K562 (cell line): ENCODE results near the gene ZNF800. TPM values are rescaled to one million over a fixed set of nuclear protein-coding genes. Genes with fewer than 3 reads are reported as not detected.

Experiments
- ARID1B ChIP-seq: fragments of 450-650 bp; IDR thresholded peaks from 2 replicates; pipeline ENCODE4 v1.6.1; 2016; ENCODE audit warnings: antibody characterized with exemption, mild to moderate bottlenecking, inconsistent platforms
- BRD4 ChIP-seq: fragments of 200-600 bp; sonication (generic); IDR thresholded peaks from 2 replicates; pipeline ENCODE4 v1.6.1; 2017; ENCODE audit warnings: inconsistent platforms
- CREB1 ChIP-seq, 2 experiments: sonication (generic) in 1 of 2; formaldehyde crosslinking in 1 of 2; IDR thresholded peaks; 2 replicates each; pipeline versions ENCODE4 v1.6.1 to v1.8.0; 2012 to 2022; ENCODE audit warnings: inconsistent platforms in 1 of 2, mild to moderate bottlenecking in 1 of 2, missing genetic modification reagents in 1 of 2, moderate library complexity in 1 of 2
- ETV1 ChIP-seq: fragments of 450-650 bp; conservative IDR thresholded peaks from 2 replicates; pipeline ENCODE4 v1.6.1; 2016; ENCODE audit warnings: missing genetic modification characterization, control low read depth, low read depth, missing compliant biosample characterization
- FOSL1 ChIP-seq: fragments of 200-800 bp; sonication (Bioruptor generic); conservative IDR thresholded peaks from 2 replicates; pipeline ENCODE4 v1.6.1; 2016; ENCODE audit warnings: missing genetic modification characterization, missing compliant biosample characterization
- KAT7 ChIP-seq: sonication (generic); formaldehyde crosslinking; IDR thresholded peaks from 2 replicates; pipeline ENCODE4 v1.8.0; 2022; ENCODE audit warnings: missing genetic modification reagents, mild to moderate bottlenecking, borderline replicate concordance
- LCOR ChIP-seq: sonication (generic); formaldehyde crosslinking; IDR thresholded peaks from 2 replicates; pipeline ENCODE4 v1.8.0; 2022; ENCODE audit warnings: mild to moderate bottlenecking, missing genetic modification reagents
- NEUROD1 ChIP-seq: fragments of 150-350 bp; IDR thresholded peaks from 2 replicates; pipeline ENCODE4 v1.6.1; 2014; ENCODE audit warnings: borderline replicate concordance, low read length, low read depth; ENCODE audit not compliant: partially characterized antibody
- SIN3A ChIP-seq, 2 experiments: fragments of 150-350 bp in 1 of 2; IDR thresholded peaks; 2 replicates each; pipeline ENCODE4 v1.6.1; 2011 to 2016; ENCODE audit warnings: borderline replicate concordance in 2 of 2, low read depth in 2 of 2, low read length in 2 of 2, mild to moderate bottlenecking in 2 of 2, moderate library complexity in 2 of 2; ENCODE audit not compliant: control insufficient read depth in 1 of 2
- TAF1 ChIP-seq: IDR thresholded peaks from 2 replicates; pipeline ENCODE4 v1.6.1; 2011; ENCODE audit warnings: mild to moderate bottlenecking, low read length, moderate library complexity; ENCODE audit not compliant: insufficient read depth, control insufficient read depth, severe bottlenecking; ENCODE audit errors: extremely low read depth
- ZFP30 ChIP-seq: fragments of 250-450 bp; sonication (Bioruptor Pico); IDR thresholded peaks from 2 replicates; pipeline ENCODE4 v1.8.0; 2022; ENCODE audit warnings: moderate library complexity, mild to moderate bottlenecking, inconsistent platforms, borderline replicate concordance
- ZNF12 ChIP-seq: sonication (generic); formaldehyde crosslinking; IDR thresholded peaks from 2 replicates; pipeline ENCODE4 v1.4.0; 2020; ENCODE audit warnings: mild to moderate bottlenecking, missing genetic modification reagents
- ZNF282 ChIP-seq: sonication (generic); formaldehyde crosslinking; IDR thresholded peaks from 2 replicates; pipeline ENCODE4 v1.8.1; 2023; ENCODE audit warnings: missing genetic modification reagents
- ZNF561 ChIP-seq: fragments of 450-650 bp; formaldehyde crosslinking; conservative IDR thresholded peaks from 2 replicates; pipeline ENCODE4 v1.4.0; 2020; ENCODE audit warnings: mild to moderate bottlenecking, moderate library complexity
- ZNF668 ChIP-seq: fragments of 250-450 bp; sonication (Bioruptor Pico); IDR thresholded peaks from 2 replicates; pipeline ENCODE4 v1.8.0; 2022; ENCODE audit warnings: mild to moderate bottlenecking, inconsistent platforms
- ZSCAN32 ChIP-seq: fragments of 450-650 bp; formaldehyde crosslinking; IDR thresholded peaks from 2 replicates; pipeline ENCODE4 v1.4.0; 2020; ENCODE audit warnings: mild to moderate bottlenecking, moderate library complexity
- polyA plus RNA-seq, 8 experiments: library from polyadenylated mRNA; depleted of rRNA in 4 of 8; stranded (reverse) in 5 of 8; unstranded in 3 of 8; fragments of >200 nt; fragmentation: Nextera tagmentation in 2 of 8; fragmentation: Illumina TruSeq in 1 of 8; extraction: Ambion mirVana in 2 of 8; extraction: Trizol in 1 of 8; gene quantifications; 2 replicates each; pipeline versions ENCODE4 v1.2.1 to v1.2.3, GENCODE V29; 2011 to 2014; ENCODE audit warnings: inconsistent platforms in 1 of 8, missing spikeins in 1 of 8
- total RNA-seq, 7 experiments: library from RNA; depleted of rRNA in 6 of 7; stranded (reverse); fragments of >200 nt in 6 of 7; fragmentation: Illumina TruSeq in 2 of 7; extraction: Trizol in 2 of 7; gene quantifications; 2 replicates each; pipeline versions ENCODE4 v1.2.1 to v1.2.3, GENCODE V29; 2011 to 2021; ENCODE audit warnings: low replicate concordance in 1 of 7
- TF ChIP-seq, protein P1 (sequence below): sonication (generic); formaldehyde crosslinking; IDR thresholded peaks from 2 replicates; pipeline ENCODE4 v1.8.0; 2022; ENCODE audit warnings: mild to moderate bottlenecking, missing genetic modification reagents
- TF ChIP-seq, protein P2 (sequence below): fragments of 250-450 bp; sonication (Bioruptor Pico); IDR thresholded peaks from 2 replicates; pipeline ENCODE4 v1.4.0; 2020; ENCODE audit warnings: mild to moderate bottlenecking, moderate library complexity
- TF ChIP-seq, protein P3 (sequence below): sonication (generic); formaldehyde crosslinking; IDR thresholded peaks from 2 replicates; pipeline ENCODE4 v1.8.1; 2023; ENCODE audit warnings: mild to moderate bottlenecking, missing genetic modification reagents

ZNF800 gene
- total and polyA plus RNA-seq, 9 of the 15 experiments (the other 6 are each of a cell fraction or from before 2014, with no cell fraction given), result 7.5 to 58.3 (median 33.4) TPM

DNA sequence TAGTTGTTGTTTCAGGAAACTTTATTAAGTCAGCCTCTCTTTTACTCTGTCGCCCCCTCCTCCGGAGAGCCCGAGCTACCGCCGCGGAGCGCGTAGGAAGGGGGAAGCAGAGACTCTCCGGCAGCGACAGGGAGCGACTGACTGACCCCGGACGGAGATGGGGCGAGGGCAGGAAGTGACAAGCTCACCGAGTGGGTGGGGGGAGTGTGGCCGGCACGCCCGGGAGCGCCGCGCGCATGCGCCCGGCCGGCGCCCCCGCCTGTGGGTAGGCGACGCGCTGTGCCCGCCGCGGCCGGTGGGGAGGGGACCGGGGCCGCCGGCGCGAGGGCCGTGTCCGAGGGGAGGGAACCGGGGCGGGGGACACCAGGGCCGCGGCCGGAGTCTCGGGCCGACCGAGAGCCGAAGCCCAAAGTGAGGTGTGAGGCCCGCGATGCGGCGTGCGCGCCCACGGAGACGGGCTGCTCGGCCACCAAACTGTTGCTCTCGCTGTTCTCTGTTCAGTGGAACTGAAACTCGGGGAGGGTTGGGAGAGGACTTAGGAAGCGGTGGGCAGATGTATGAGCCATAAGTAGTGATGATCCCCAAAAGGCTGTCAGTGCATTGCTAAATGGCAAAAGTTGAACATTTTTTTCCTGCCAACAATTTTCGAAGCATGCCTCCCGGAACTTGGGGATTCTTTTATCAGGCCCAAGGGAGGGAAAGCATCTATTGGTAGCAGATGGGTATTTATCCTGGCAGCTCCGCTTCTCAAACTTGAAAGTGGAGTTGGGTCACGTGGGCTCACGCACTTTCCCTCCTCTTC, at the start of gene ZNF800 (continued):
- peak; percentile 99 for TF ChIP-seq TAF1
- TF ChIP-seq FOSL1 (tag), result no peak
- TF ChIP-seq SIN3A (IDR thresholded peaks at IDR 0.05; ENCODE audit: borderline replicate concordance in 2 of 2, control insufficient read depth in 1 of 2, low read depth in 2 of 2, low read length in 2 of 2), result peak; percentile 65 to 76; a peak in 2 of 4 replicates
- peak; percentile 78 for TF ChIP-seq ZNF12 (CRISPR knock-in tag)
- TF ChIP-seq ZFP30 (CRISPR knock-in tag), result no peak
- TF ChIP-seq, protein P1, sequence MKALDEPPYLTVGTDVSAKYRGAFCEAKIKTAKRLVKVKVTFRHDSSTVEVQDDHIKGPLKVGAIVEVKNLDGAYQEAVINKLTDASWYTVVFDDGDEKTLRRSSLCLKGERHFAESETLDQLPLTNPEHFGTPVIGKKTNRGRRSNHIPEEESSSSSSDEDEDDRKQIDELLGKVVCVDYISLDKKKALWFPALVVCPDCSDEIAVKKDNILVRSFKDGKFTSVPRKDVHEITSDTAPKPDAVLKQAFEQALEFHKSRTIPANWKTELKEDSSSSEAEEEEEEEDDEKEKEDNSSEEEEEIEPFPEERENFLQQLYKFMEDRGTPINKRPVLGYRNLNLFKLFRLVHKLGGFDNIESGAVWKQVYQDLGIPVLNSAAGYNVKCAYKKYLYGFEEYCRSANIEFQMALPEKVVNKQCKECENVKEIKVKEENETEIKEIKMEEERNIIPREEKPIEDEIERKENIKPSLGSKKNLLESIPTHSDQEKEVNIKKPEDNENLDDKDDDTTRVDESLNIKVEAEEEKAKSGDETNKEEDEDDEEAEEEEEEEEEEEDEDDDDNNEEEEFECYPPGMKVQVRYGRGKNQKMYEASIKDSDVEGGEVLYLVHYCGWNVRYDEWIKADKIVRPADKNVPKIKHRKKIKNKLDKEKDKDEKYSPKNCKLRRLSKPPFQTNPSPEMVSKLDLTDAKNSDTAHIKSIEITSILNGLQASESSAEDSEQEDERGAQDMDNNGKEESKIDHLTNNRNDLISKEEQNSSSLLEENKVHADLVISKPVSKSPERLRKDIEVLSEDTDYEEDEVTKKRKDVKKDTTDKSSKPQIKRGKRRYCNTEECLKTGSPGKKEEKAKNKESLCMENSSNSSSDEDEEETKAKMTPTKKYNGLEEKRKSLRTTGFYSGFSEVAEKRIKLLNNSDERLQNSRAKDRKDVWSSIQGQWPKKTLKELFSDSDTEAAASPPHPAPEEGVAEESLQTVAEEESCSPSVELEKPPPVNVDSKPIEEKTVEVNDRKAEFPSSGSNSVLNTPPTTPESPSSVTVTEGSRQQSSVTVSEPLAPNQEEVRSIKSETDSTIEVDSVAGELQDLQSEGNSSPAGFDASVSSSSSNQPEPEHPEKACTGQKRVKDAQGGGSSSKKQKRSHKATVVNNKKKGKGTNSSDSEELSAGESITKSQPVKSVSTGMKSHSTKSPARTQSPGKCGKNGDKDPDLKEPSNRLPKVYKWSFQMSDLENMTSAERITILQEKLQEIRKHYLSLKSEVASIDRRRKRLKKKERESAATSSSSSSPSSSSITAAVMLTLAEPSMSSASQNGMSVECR (CRISPR knock-in tag), result no peak
- TF ChIP-seq ZNF668 (CRISPR knock-in tag), result peak; percentile 58; the same call in 1 of the 2 replicates
- TF ChIP-seq NEUROD1, result peak; percentile 18
- no peak for TF ChIP-seq ZNF561 (CRISPR knock-in tag)
- peak; percentile 39 for TF ChIP-seq LCOR (CRISPR knock-in tag)
- TF ChIP-seq ARID1B, result peak; percentile 40; the same call in 1 of the 2 replicates
- TF ChIP-seq ZNF282 (CRISPR knock-in tag), result no peak
- TF ChIP-seq, protein P2, sequence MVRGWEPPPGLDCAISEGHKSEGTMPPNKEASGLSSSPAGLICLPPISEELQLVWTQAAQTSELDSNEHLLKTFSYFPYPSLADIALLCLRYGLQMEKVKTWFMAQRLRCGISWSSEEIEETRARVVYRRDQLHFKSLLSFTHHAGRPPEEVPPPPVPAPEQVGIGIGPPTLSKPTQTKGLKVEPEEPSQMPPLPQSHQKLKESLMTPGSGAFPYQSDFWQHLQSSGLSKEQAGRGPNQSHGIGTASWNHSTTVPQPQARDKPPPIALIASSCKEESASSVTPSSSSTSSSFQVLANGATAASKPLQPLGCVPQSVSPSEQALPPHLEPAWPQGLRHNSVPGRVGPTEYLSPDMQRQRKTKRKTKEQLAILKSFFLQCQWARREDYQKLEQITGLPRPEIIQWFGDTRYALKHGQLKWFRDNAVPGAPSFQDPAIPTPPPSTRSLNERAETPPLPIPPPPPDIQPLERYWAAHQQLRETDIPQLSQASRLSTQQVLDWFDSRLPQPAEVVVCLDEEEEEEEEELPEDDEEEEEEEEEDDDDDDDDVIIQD (CRISPR knock-in tag), result no peak
- TF ChIP-seq, protein P3, sequence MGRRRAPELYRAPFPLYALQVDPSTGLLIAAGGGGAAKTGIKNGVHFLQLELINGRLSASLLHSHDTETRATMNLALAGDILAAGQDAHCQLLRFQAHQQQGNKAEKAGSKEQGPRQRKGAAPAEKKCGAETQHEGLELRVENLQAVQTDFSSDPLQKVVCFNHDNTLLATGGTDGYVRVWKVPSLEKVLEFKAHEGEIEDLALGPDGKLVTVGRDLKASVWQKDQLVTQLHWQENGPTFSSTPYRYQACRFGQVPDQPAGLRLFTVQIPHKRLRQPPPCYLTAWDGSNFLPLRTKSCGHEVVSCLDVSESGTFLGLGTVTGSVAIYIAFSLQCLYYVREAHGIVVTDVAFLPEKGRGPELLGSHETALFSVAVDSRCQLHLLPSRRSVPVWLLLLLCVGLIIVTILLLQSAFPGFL (CRISPR knock-in tag), result no peak
- TF ChIP-seq ETV1 (tag), result peak; percentile 87
- TF ChIP-seq CREB1 (IDR thresholded peaks at IDR 0.05), result peak; percentile 88
- TF ChIP-seq CREB1 (CRISPR knock-in tag; IDR thresholded peaks at IDR 0.05), result no peak; the same call in 1 of the 2 replicates
- no peak for TF ChIP-seq ZSCAN32
- TF ChIP-seq KAT7 (CRISPR knock-in tag), result peak; percentile 16; the same call in 1 of the 2 replicates
- TF ChIP-seq BRD4, result peak; percentile 95
